Natural killer cell (primary cell): ENCODE results near the gene DOCK10. TPM values are rescaled to one million over a fixed set of nuclear protein-coding genes. Genes with fewer than 3 reads are reported as not detected.

ENCODE experiments used
- ATAC-seq, 3 donors: fragments of 150-1000 bp in 2 of 3; fragments of 200-7000 bp in 1 of 3; cut with Tn5 transposase; 1 replicate in 1 of 3; 2 replicates in 2 of 3; pipeline ENCODE4 v1.10.0; 2021; ENCODE audit warnings: mild to moderate bottlenecking in 2 of 3, moderate library complexity in 2 of 3
- DNase-seq, 2 donors: peaks; one replicate each; pipeline versions ENCODE4 v3.0.0 to v3.0.0-alpha.2; 2013 to 2021; ENCODE audit warnings: mixed read lengths in 1 of 2
- H3K27ac ChIP-seq: one replicate; pipeline ENCODE4 v1.5.1; 2013; ENCODE audit warnings: mild to moderate bottlenecking, low read length
- H3K27me3 ChIP-seq: one replicate; pipeline ENCODE4 v1.6.1; 2013; ENCODE audit warnings: low read length; ENCODE audit not compliant: control insufficient read depth, insufficient read depth
- H3K36me3 ChIP-seq: one replicate; pipeline ENCODE4 v1.6.1; 2013; ENCODE audit warnings: low read length; ENCODE audit not compliant: control insufficient read depth, insufficient read depth
- H3K4me1 ChIP-seq: one replicate; pipeline ENCODE4 v1.6.1; 2013; ENCODE audit warnings: low read length; ENCODE audit not compliant: control insufficient read depth, insufficient read depth
- H3K4me3 ChIP-seq: one replicate; pipeline ENCODE4 v1.5.1; 2013; ENCODE audit warnings: low read length
- H3K9me3 ChIP-seq: one replicate; pipeline ENCODE4 v1.6.1; 2013; ENCODE audit warnings: low read length; ENCODE audit not compliant: control insufficient read depth, insufficient read depth
- H3K27ac Mint-ChIP-seq, 2 donors: one replicate each; pipeline ENCODE4 v1.8.0; 2022; ENCODE audit warnings: mild to moderate bottlenecking in 2 of 2, mixed read lengths in 2 of 2, moderate library complexity in 1 of 2
- H3K27me3 Mint-ChIP-seq, 2 donors: one replicate each; pipeline ENCODE4 v1.8.0; 2022; ENCODE audit warnings: low read depth in 2 of 2, mixed read lengths in 2 of 2
- H3K36me3 Mint-ChIP-seq: one replicate; pipeline ENCODE4 v1.8.0; 2022; ENCODE audit warnings: mixed read lengths
- H3K4me1 Mint-ChIP-seq, 2 donors: one replicate each; pipeline ENCODE4 v1.8.0; 2022; ENCODE audit warnings: mixed read lengths in 2 of 2
- H3K4me3 Mint-ChIP-seq: one replicate; pipeline ENCODE4 v1.8.0; 2022; ENCODE audit warnings: mild to moderate bottlenecking, moderate library complexity, mixed read lengths
- H3K9me3 Mint-ChIP-seq, 2 donors: one replicate each; pipeline ENCODE4 v1.8.0; 2022; ENCODE audit warnings: mixed read lengths in 2 of 2
- CTCF ChIP-seq: fragments of 200-600 bp; IDR thresholded peaks from one replicate; pipeline ENCODE4 v1.8.0; 2022; ENCODE audit warnings: antibody characterized with exemption
- WGBS: methylation state at CpG from one replicate; pipeline ENCODE4 v1.1.7; 2013; ENCODE audit warnings: missing lambda C conversion rate; ENCODE audit not compliant: insufficient coverage; 5-methylcytosine and 5-hydroxymethylcytosine counted together
- intact Hi-C: fragments of 100-400 bp; cut with micrococcal nuclease; formaldehyde crosslinking; loops from one replicate; pipeline ENCODE4 v1.14.2; 2022
- total RNA-seq, 4 donors: library from RNA; stranded (reverse); fragments of 120-200 nt in 1 of 4; gene quantifications; one replicate each; pipeline versions ENCODE4 v1.2.3 to v1.2.4, GENCODE V29; 2013 to 2022

Gene DOCK10
- total RNA-seq, 3 donors from 2014 or later (not counting 1 experiment from before 2014, with no cell fraction given) = 181 to 213 (median 182) TPM

DNA sequence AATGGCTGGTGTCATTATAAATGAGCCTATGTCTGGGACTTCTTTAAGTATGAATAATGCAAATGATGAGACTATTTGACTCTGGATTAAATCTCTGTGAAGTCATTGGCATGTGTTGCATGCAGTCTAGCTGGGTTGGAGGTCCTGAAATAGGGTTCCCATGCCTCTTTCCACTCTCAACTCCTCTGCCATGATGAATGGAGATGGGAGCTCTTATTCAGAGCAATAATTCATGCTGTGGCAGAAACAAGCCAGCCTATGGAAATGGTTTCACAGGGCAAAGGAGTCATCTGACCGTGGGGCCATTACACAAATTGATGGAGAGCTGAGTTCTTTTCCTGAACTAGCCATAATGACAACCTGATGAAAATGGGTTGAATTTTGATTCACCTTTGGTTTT is 310.6 kb downstream of the DOCK10 start:
- TF ChIP-seq CTCF = no peak
- H3K4me3 Mint-ChIP-seq = no peak overlapping the region

GRCh38 chr2:224729435-224729834 is 312.8 kb downstream of the DOCK10 start:
- Mint-ChIP-seq H3K27me3 (peaks cover 9 to 31% of the 10 kb centered on the region in 2 donors), H3K9me3 (peaks cover 4 to 7% of the 10 kb centered on the region in 2 donors), H3K27ac (no peak overlapping the region), H3K4me3 (no peak overlapping the region), H3K4me1 (no peaks in the 10 kb centered on the region), H3K36me3 (no peaks in the 10 kb centered on the region)
- intact Hi-C loops = no loop called here
- Histone ChIP-seq H3K27me3 (no peaks in the 10 kb centered on the region), H3K4me1 (no peaks in the 10 kb centered on the region), H3K27ac (no peak overlapping the region), H3K36me3 (no peaks in the 10 kb centered on the region), H3K4me3 (no peak overlapping the region), H3K9me3 (no peaks in the 10 kb centered on the region)
- TF ChIP-seq CTCF = no peak
- ATAC-seq (no peak), DNase-seq (no peak)
- no CpG with 5 or more reads among the region's 1 CpG for WGBS

More for the DNA sequence above, 310.6 kb downstream of the DOCK10 start:
- no peaks in the 10 kb centered on the region for H3K36me3 ChIP-seq
- Mint-ChIP-seq H3K36me3 (peaks cover 6% of the 10 kb centered on the region), H3K27me3 (peaks cover 5 to 18% of the 10 kb centered on the region in 2 donors), H3K9me3 (peaks cover 4 to 7% of the 10 kb centered on the region in 2 donors), H3K4me1 (no peaks in the 10 kb centered on the region), H3K27ac (no peak overlapping the region)
- 100% methylated on average over 1 of the region's 1 CpG for WGBS
- DNase-seq = no peak
- no peaks in the 10 kb centered on the region for H3K4me1 ChIP-seq
- H3K4me3 ChIP-seq = no peak overlapping the region
- no peaks in the 10 kb centered on the region for H3K27me3 ChIP-seq
- intact Hi-C loops = no loop called here
- no peak overlapping the region for H3K27ac ChIP-seq
- no peak for ATAC-seq
- peaks cover 7% of the 10 kb centered on the region for H3K9me3 ChIP-seq

- TF ChIP-seq CTCF = no peak
- H3K4me3 ChIP-seq = no peak overlapping the region
- DNase-seq (no peak), ATAC-seq (no peak)
- 100% methylated on average over 2 of the region's 2 CpGs for WGBS
- Mint-ChIP-seq H3K27me3 (peaks cover 11 to 31% of the 10 kb centered on the region in 2 donors), H3K36me3 (no peaks in the 10 kb centered on the region), H3K4me1 (no peaks in the 10 kb centered on the region), H3K27ac (no peak overlapping the region), H3K4me3 (no peak overlapping the region), H3K9me3 (peaks cover 4 to 7% of the 10 kb centered on the region in 2 donors)
- H3K36me3 ChIP-seq = no peaks in the 10 kb centered on the region
- H3K4me1 ChIP-seq = no peaks in the 10 kb centered on the region
- H3K27me3 ChIP-seq = no peaks in the 10 kb centered on the region
- intact Hi-C loops = no loop called here
- H3K9me3 ChIP-seq = no peaks in the 10 kb centered on the region
- no peak overlapping the region for H3K27ac ChIP-seq
Measured at GRCh38 chr2:224724331-224724730, 317.9 kb downstream of the DOCK10 start.

DNA sequence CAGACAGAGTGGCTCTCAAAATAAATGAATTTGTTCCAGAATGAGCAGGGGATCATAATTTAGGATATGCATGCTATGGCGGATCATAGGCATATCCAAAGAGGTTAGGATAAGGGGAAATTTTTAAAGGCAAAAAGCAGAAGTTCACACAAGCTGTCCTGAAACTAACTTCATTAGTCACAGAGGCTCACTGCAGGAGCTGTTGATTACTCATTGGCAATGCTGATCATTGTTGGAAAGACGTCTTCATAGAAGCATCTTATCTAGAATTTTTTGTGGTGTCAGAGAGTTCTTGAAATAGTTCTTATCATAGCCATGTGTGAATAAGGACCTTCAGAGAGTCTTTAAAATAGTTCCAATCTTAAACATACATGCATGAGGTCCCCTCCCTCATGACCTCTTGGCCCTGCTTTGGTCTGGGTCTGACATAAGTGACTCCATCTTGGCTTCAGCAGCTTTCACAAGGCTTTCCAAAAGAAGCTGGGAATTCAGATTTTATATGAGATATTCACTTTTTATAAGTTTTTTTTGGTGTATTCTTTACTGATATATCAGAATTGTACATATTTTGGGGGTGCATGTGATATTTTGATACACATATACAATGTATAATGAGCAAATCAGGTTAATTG is 318.6 kb downstream of the DOCK10 start:
- no peak for TF ChIP-seq CTCF
- no peak overlapping the region for H3K27ac ChIP-seq
- intact Hi-C loops = no loop called here
- Mint-ChIP-seq H3K27ac (no peak overlapping the region), H3K27me3 (peaks cover 11 to 31% of the 10 kb centered on the region in 2 donors), H3K4me1 (no peaks in the 10 kb centered on the region), H3K9me3 (peaks cover 4 to 7% of the 10 kb centered on the region in 2 donors), H3K36me3 (no peaks in the 10 kb centered on the region), H3K4me3 (no peak overlapping the region)
- H3K4me3 ChIP-seq = no peak overlapping the region
- H3K4me1 ChIP-seq = no peaks in the 10 kb centered on the region
- no peak for ATAC-seq
- 83% methylated on average over 2 of the region's 2 CpGs for WGBS
- H3K36me3 ChIP-seq = no peaks in the 10 kb centered on the region
- no peaks in the 10 kb centered on the region for H3K9me3 ChIP-seq
- no peaks in the 10 kb centered on the region for H3K27me3 ChIP-seq
- DNase-seq = no peak
